CD4-positive, alpha-beta T cell treated with Interferon alpha-2 for 1 hour (primary cell): ENCODE results near the gene ANK3.
"Not testable (repeated sequence)": the region's sequence is repeated elsewhere in the genome, so short reads cannot be mapped to it uniquely, and the experiment has no call there.

Source experiments
- DNase-seq, 2 donors: peaks; one replicate each; pipeline ENCODE4 v3.0.0-alpha.2; 2020 to 2022

ANK3 gene

DNA sequence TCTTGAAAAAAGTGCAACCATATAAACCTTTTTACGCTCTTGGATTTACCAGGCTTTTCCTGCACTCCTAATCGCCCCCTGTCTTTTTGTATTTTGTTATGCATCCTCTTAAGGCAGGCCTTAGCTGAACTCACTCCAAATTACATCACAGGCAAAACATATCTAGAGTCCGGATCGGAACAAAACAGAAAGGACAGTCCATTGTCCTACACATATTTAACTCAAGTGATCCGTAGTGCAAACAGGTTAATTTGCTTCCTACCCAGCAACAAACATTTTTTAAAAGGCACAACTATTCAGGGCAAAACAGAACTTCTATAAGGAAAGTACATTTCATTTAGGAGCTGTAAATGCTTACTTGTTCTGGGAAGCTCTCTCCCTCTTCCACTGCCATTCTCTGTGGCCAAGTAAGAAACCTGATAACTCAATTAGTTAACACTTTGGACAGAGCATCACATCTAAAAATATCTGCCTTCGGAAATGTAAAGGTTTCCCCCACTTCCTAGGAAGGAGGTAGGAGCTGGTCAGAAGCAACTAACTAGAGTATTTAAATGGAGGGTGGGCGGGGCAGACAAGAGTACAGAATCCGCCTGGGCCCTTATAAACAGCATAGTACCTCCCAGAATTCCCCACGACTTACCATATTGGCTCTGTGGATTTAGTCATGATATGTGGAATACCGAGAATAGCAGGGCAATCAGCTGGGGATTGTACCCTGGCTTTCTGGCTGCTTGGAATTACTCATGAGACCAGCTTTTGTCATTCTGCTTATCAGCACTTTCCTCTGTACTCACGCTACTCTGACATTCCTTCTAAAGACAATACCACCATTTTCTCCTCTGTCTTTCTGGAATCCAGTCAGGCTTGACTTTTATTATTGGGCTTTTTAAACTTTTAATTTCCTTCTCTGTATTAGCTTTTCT lies 89.5 kb downstream of the ANK3 start:
- DNase-seq = no peak

GRCh38 chr10:60299390-60299778 lies 90.3 kb downstream of the ANK3 start:
- DNase-seq = no peak

GRCh38 chr10:60298408-60299389 lies 91.0 kb downstream of the ANK3 start:
- no peak for DNase-seq

- no peak for DNase-seq
Observed at GRCh38 chr10:60296073-60296472, 93.6 kb downstream of the ANK3 start.

DNA sequence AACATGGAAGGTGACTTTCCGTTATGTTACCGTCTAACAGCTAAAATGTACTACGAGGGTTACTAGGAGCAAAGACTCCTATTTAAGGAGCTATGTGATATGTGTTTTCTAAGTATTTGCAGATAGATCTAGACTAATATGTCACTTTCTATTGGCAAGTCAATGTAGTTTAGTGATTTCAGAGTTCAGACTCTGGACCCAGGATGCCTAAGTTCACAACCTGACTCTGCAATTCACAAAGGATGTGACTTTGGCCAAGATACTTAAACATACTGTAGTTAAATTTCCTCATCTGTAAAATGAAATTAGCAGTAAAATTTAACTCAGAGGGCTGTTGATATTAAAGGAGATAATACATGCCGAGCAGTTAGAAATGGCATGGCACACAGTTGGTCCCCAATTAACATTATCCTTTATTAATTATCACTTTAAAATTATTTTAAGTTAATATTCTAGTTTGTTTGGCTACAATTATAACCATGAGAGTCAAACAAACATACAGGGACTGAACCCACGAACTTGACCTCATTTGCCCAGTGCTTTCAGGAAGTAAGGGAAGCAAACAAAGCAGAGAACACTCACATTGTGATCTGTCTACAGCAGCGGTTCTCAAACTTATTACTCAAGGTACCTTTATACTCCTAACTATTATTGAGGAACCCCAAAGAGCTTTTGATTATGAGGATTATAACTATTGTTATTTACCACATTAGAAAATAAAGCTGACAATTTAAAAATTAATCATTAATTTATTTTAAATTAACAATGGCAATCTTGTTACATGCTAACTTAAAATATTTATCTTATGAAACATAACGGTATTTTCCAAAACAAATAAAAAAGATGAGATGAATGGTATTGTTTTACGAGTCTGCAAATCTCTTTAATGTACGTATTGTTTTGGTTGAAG lies 94.4 kb downstream of the ANK3 start:
- DNase-seq = no peak

DNA sequence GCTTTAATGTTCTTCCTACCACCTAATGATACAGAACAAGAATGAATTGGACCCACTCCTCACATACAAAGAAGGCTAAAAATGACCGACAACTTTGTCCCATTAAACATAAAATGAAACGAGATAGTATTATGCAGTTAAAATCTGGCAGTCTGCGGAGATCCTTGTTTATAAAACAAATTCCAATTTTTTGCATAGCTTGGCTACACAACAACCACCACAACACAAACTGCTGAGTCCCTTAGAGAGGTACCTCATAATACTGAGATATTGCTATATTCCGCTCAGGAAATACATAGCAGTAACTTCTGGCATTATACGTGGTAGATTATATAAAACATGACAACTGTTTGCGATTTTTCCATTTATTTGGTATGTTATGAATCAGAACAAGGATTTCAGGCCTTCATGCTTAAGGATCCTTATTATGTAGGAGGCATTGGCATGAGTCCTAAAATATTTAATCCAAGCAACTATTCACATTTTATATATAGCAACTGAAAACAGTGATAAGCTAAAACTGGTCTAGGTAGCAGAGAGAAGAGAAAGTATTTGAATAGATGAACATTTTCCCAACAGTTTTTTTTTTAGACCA lies 96.0 kb downstream of the ANK3 start:
- no peak for DNase-seq

- no peak for DNase-seq
Observed at GRCh38 chr10:60292998-60293397, 96.7 kb downstream of the ANK3 start.

DNA sequence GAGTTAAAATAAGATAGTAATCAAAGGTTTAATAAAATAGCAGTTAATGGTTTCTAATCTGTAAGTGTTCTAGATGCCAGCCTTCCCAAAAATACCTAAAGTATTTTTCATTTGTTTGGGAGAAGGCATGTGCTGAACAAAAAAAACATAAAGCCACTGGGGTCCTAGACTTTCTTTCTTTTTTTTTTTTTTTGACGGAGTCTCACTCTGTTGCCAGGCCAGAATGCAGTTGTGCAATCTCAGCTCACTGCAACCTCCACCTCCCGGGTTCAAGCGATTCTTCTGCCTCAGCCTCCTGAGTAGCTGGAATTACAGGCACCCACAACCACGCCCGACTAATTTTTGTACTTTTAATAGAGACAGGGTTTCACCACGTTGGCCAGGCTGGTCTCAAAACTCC lies 97.1 kb downstream of the ANK3 start:
- not testable (repeated sequence) for DNase-seq

GRCh38 chr10:60291344-60291930 lies 98.2 kb downstream of the ANK3 start:
- no peak for DNase-seq

DNA sequence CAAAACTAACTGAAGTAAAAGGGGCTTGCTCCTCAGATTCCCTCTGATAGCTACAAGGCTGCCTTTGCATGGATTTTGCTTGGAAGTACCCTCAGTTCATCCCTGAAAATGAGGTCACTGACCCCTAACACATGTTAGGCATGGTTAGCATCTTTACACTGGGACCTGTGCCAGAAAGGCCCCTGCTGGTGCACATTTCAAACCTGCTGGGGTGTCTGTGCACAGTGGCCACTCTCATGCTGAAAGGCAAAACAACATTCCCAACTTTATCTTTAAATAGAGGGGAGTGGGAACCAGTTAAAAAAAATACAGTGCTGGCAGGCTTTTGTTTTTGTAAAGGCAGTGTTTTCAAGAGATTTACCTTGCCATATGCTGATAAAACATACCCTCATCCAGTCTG lies 99.1 kb downstream of the ANK3 start:
- DNase-seq = no peak

DNA sequence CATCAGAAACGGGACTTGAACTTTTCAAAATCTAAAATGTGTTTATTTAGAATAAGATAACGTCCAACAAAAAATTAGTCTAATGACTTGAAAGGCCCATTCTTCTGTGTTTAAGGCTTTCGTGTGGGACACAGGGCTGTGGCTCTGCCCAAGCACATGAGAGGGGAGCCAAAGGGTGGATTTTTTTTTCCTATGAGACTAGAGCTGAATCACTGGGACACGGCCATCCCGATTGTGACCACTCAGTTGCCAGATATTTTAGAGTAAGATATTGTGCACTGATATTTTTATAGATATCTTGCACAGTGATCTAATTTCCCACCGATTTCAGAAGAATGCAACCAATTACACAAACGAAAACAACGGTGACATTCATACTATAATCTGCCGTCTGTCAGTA lies 99.9 kb downstream of the ANK3 start:
- no peak for DNase-seq

GRCh38 chr10:60288256-60288655 lies 101.4 kb downstream of the ANK3 start:
- DNase-seq = no peak

GRCh38 chr10:60286559-60286958 lies 103.1 kb downstream of the ANK3 start:
- DNase-seq = no peak

DNA sequence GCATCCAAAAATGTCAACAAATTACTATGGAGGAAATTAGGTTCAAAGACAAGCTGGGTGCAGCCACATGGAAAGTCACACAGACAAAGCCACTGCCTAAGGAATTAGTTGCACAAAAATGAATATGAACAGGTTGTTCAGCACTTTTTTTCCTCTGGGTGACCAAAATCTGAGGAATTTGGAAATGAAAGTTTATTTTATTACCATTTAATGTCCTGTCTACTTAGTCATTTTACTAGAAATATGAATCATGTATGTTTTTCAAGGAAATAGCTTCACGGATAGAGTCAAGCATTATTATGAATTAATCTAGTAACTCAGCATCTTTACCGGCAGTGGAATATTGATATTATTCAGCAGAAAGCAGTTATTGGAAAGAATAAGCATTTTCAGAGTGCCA lies 106.3 kb downstream of the ANK3 start:
- DNase-seq = no peak

GRCh38 chr10:60282771-60283353 lies 106.8 kb downstream of the ANK3 start:
- DNase-seq = peak in 1 of 2 donors; percentile 9

DNA sequence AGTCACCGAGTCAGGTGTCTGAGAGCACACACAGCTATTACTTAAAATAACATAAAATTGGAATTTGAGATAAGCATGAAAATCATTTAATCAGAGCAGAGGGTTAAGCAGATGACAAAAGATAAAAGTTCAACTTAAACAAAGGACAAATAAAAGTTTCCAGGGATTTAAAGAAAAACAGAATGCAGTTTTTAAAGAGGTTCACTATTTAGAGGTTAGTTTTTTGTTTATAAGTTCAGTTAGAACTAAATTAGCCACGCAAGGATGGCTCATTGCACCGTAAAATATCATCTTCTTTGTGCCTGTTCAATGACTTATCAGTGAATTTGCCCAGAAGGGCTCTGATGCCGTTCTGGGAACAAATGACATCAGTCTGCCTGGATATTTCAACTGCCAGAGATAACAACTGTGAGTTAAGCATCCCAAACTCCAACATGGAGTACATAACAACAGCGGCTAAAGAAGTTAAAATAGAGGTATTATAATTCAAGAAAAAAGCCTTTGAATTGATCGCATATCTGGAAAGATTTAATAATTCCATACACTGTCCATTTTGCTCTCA lies 107.8 kb downstream of the ANK3 start:
- no peak for DNase-seq

DNA sequence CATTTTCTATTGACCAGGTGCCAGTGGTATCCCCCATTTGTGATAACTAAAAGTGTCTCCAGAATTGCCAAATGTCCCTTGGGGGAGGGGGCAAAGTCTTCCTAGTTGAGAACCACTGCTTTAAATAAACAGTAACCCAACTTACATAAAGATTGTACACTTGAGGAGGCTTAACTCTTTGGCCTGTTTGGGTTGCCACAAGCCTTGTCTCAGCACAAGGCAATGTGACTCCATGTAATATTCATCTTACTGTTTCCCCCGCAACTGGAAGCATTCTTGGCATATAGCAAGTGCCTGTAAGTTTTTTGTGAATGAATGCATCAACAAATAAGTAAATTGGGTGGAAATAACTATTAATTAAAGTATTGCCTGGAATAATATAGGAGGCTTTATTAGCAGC lies 108.3 kb downstream of the ANK3 start:
- DNase-seq = no peak

DNA sequence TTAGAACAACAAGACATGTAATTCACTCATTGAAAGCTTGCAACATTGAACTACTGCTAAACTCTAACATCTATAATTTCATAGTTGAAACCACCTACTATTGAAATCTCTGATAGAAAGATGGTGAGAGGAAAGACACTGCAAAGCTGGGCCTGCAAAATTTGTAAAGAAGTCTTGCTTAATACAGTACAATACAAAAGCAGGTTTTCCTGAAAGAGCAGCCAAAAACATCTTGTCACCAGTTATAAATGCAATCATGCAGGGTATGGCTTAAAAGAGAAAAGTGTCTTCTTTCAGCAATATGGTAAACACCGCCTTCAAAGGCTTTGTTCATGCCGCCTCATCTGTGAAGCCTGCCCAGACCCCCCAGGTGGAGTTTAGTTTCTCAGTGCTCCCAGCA lies 109.2 kb downstream of the ANK3 start:
- no peak for DNase-seq

DNA sequence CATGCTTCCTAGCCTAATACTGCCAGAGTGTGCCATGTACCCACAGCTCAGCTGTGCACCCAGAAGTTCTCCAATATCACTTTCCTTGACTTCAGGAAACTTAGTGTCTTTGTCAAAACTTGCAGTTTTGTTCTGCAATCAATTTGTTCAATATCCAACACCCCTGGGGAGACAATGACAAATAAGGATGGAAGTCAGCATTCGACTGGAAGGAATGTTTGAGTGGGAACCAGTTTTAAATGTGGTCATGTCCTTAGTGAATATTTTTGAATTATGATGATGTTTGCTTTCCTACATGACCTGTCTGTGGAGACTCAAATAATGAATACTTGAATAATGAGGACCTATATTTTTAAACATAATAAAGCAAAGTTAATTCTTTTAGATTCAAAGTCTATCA lies 112.0 kb downstream of the ANK3 start:
- no peak for DNase-seq

DNA sequence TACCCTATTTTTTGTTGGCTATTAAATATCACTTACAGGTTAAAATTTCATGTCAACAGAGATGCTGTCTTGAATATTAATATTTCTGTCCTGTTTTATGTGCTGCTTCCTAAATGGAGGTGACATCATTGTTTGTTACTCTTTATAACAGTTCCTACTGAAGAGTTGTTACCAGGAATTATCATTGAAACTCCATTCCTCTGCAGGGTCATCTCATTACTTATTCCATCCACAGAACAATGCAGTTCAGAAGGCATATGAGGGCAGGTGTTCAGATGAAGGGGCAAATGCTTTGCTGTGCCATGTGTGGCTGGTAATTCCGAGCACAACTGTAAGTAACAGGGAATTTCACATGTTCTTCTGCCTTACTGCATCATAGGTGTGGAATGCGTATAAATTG lies 113.4 kb downstream of the ANK3 start:
- DNase-seq = no peak
